Liver (tissue), 2 donors: ENCODE results near the gene SLIT1.

Experiments used
- GABPA ChIP-seq, 2 donors: IDR thresholded peaks in 1 of 2; conservative IDR thresholded peaks in 1 of 2; 2 replicates each; pipeline ENCODE4 v1.6.1; 2016; ENCODE audit warnings: antibody characterized with exemption in 2 of 2, mild to moderate bottlenecking in 1 of 2, moderate library complexity in 1 of 2
- TF ChIP-seq, protein P1 (sequence below): IDR thresholded peaks from 2 replicates; pipeline ENCODE4 v1.6.1; 2016; ENCODE audit warnings: antibody characterized with exemption
- TF ChIP-seq, protein P2 (sequence below): IDR thresholded peaks from 2 replicates; pipeline ENCODE4 v1.6.1; 2016; ENCODE audit warnings: antibody characterized with exemption, mild to moderate bottlenecking
- donor health status: healthy.

DNA sequence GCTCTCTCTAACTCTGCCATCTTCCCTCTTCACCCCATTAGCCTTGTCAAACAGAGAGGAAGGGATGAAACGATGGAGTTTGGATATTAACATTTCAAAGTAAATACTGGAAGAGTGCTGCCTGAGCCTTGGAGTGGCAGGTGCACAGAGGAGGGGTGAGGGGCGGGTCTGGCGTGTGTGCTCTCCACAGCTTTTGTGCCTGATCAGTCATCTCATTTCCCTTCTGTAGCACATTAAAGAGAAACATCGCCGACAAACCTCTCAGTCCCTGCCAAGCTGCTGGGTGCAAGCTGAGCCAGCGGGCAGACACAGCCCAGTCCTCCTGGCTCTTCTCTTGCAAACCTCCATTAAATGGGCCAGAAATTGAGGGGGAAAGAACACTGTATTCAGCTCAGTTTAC, 76.2 kb downstream of the SLIT1 start:
- TF ChIP-seq, protein P1, sequence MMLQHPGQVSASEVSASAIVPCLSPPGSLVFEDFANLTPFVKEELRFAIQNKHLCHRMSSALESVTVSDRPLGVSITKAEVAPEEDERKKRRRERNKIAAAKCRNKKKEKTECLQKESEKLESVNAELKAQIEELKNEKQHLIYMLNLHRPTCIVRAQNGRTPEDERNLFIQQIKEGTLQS: no peak
- TF ChIP-seq GABPA (IDR thresholded peaks at IDR 0.05 in 1 of 2, conservative IDR thresholded peaks at IDR 0.05 in 1 of 2): no peak
- TF ChIP-seq, protein P2, sequence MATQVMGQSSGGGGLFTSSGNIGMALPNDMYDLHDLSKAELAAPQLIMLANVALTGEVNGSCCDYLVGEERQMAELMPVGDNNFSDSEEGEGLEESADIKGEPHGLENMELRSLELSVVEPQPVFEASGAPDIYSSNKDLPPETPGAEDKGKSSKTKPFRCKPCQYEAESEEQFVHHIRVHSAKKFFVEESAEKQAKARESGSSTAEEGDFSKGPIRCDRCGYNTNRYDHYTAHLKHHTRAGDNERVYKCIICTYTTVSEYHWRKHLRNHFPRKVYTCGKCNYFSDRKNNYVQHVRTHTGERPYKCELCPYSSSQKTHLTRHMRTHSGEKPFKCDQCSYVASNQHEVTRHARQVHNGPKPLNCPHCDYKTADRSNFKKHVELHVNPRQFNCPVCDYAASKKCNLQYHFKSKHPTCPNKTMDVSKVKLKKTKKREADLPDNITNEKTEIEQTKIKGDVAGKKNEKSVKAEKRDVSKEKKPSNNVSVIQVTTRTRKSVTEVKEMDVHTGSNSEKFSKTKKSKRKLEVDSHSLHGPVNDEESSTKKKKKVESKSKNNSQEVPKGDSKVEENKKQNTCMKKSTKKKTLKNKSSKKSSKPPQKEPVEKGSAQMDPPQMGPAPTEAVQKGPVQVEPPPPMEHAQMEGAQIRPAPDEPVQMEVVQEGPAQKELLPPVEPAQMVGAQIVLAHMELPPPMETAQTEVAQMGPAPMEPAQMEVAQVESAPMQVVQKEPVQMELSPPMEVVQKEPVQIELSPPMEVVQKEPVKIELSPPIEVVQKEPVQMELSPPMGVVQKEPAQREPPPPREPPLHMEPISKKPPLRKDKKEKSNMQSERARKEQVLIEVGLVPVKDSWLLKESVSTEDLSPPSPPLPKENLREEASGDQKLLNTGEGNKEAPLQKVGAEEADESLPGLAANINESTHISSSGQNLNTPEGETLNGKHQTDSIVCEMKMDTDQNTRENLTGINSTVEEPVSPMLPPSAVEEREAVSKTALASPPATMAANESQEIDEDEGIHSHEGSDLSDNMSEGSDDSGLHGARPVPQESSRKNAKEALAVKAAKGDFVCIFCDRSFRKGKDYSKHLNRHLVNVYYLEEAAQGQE: no peak
